Erythroblast (primary cell): ENCODE data around the gene PLCH2.

ENCODE experiments used
- GATA1 ChIP-seq: IDR thresholded peaks from 2 replicates; pipeline ENCODE4 v1.6.1; 2011; ENCODE audit warnings: low read depth, mild to moderate bottlenecking, control low read depth, low read length, moderate library complexity
- POLR2A ChIP-seq: IDR thresholded peaks from 2 replicates; pipeline ENCODE4 v1.6.1; 2011; ENCODE audit warnings: mild to moderate bottlenecking, low read length

DNA sequence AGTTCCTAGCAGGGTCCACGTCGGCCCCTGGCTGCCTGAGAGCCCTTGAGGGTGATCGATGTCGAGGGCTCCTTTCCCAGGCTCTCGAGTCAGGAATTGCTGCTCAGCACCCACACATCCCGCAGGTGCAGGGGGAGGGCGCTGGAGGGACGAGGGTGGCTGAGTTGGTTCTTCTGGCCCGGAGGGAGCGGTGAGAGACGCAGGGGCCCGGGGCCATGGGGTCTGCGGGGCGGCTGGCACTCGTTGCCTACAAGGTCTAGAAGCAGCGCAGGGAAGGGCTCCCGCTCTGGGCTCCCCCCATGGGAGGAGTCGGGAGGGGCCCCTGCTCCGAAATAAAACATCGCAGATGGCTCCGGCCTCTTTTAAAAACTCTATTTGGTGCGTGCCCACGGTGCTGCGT, 32.1 kb downstream of the PLCH2 start:
- TF ChIP-seq POLR2A (no peak), GATA1 (no peak)
